Measurements from ENCODE around the gene HMBS.

DNA sequence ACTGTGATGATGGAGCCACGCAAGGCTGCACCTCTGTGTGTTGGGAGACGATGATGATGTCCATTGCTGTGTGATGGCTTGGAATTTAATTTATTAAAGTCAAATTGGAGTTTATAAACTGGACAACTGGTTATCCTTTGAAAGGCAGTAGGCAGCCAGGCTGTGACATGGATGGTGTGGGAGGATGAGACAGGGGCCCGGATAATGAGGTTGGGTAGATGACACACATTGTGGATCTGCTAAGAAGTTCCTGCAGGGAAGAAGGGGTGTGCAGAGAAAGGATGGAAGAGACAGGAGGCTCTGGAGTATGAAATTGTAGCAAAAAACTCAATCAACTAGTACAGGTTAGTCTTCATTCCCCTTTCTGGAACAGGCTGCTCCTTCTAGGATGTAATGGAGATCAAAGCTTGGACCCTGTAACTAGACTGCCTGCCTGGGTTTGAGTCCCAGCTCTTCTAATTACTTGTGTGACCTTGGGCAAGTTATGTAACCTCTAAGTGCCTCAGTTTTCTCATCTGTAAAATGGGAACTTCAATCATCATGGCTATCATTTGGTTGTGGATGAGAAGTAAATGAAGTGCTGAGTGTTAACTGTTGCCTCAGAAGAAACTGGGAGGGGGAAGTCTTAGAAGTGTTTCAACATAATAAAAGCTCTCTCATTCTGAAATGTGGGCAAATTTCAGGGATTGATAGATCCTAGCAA, 32.5 kb downstream of the HMBS start:
- TF ChIP-seq, protein P1, sequence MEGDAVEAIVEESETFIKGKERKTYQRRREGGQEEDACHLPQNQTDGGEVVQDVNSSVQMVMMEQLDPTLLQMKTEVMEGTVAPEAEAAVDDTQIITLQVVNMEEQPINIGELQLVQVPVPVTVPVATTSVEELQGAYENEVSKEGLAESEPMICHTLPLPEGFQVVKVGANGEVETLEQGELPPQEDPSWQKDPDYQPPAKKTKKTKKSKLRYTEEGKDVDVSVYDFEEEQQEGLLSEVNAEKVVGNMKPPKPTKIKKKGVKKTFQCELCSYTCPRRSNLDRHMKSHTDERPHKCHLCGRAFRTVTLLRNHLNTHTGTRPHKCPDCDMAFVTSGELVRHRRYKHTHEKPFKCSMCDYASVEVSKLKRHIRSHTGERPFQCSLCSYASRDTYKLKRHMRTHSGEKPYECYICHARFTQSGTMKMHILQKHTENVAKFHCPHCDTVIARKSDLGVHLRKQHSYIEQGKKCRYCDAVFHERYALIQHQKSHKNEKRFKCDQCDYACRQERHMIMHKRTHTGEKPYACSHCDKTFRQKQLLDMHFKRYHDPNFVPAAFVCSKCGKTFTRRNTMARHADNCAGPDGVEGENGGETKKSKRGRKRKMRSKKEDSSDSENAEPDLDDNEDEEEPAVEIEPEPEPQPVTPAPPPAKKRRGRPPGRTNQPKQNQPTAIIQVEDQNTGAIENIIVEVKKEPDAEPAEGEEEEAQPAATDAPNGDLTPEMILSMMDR (IDR thresholded peaks at IDR 0.05), result no peak
- no peak for TF ChIP-seq POLR2A (IDR thresholded peaks at IDR 0.05)

Measured in uterus (tissue), 2 donors.